GM12892 (cell line): ENCODE results near the gene ITPR1.

ENCODE experiments used
- POLR2A ChIP-seq: IDR thresholded peaks from 2 replicates; pipeline ENCODE4 v1.6.1; 2011; ENCODE audit warnings: low read depth, low read length, control low read depth
- POLR2AphosphoS5 ChIP-seq: IDR thresholded peaks from 2 replicates; pipeline ENCODE4 v1.6.1; 2011; ENCODE audit warnings: low read depth, low read length, control low read depth
- TAF1 ChIP-seq: IDR thresholded peaks from 2 replicates; pipeline ENCODE4 v1.6.1; 2011; ENCODE audit warnings: low read depth, mild to moderate bottlenecking, control low read depth, low read length, borderline replicate concordance

GRCh38 chr3:4724051-4724629 lies 231.0 kb downstream of the ITPR1 start:
- TF ChIP-seq POLR2A = no peak
- no peak for TF ChIP-seq POLR2AphosphoS5
- TF ChIP-seq TAF1 = no peak
